DOHH2 (cell line): ENCODE results near the gene TRMT5.

Source experiments
- EZH2phosphoT487 ChIP-seq: fragments of 200-600 bp; sonication (generic); IDR thresholded peaks from 2 replicates; pipeline ENCODE4 v1.6.1; 2017; ENCODE audit warnings: borderline replicate concordance, mild to moderate bottlenecking, antibody characterized with exemption, low read length, moderate library complexity, mixed read lengths
- TF ChIP-seq, protein P1 (sequence below): fragments of 200-600 bp; sonication (generic); IDR thresholded peaks from one replicate; pipeline ENCODE4 v1.5.1; 2014; ENCODE audit warnings: antibody characterized with exemption, mild to moderate bottlenecking, low read depth, low read length; ENCODE audit not compliant: poor library complexity, severe bottlenecking

DNA sequence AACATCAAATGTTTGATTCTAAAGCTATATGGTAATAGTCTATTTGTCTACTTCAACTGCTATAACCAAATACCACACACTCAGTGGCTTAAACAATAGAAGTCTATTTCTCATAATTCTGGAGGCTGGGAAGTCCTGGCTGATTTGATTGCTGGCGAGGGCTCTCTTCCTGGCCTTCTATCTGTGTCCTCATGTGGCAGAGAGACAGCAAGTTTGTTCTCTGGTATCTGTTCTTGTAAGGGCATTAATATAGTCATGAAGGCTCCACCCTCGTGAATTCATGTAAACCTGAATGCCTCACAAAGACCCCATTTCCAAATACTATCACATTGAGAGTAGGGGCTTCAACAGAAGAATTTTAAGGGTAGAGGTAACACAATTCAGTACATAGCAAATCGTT lies 34.1 kb downstream of the TRMT5 start:
- TF ChIP-seq, protein P1, sequence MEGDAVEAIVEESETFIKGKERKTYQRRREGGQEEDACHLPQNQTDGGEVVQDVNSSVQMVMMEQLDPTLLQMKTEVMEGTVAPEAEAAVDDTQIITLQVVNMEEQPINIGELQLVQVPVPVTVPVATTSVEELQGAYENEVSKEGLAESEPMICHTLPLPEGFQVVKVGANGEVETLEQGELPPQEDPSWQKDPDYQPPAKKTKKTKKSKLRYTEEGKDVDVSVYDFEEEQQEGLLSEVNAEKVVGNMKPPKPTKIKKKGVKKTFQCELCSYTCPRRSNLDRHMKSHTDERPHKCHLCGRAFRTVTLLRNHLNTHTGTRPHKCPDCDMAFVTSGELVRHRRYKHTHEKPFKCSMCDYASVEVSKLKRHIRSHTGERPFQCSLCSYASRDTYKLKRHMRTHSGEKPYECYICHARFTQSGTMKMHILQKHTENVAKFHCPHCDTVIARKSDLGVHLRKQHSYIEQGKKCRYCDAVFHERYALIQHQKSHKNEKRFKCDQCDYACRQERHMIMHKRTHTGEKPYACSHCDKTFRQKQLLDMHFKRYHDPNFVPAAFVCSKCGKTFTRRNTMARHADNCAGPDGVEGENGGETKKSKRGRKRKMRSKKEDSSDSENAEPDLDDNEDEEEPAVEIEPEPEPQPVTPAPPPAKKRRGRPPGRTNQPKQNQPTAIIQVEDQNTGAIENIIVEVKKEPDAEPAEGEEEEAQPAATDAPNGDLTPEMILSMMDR = no peak
- TF ChIP-seq EZH2phosphoT487 = no peak
